Lung (tissue), 12 donors: ENCODE data around the gene FAM117B. TPM values are rescaled to one million over a fixed set of nuclear protein-coding genes. Genes with fewer than 3 reads are reported as not detected.

Source experiments
- ATAC-seq: fragments of 200-7000 bp; cut with Tn5 transposase; one replicate; pipeline ENCODE4 v1.9.1; 2020; ENCODE audit warnings: moderate number of reproducible peaks; ENCODE audit not compliant: insufficient read depth, low FRiP score
- DNase-seq, 3 donors: peaks; one replicate each; pipeline ENCODE4 v3.0.0-alpha.2; 2013 to 2017
- H3K27ac ChIP-seq, 2 donors: one replicate each; pipeline ENCODE4 v1.5.1; 2013; ENCODE audit warnings: mild to moderate bottlenecking in 2 of 2, moderate library complexity in 2 of 2, control low read depth in 1 of 2, inconsistent platforms in 1 of 2, low read depth in 1 of 2, low read length in 1 of 2
- H3K27me3 ChIP-seq, 3 donors: one replicate each; pipeline ENCODE4 v1.5.1; 2013; ENCODE audit warnings: low read length in 2 of 3; ENCODE audit not compliant: control insufficient read depth in 3 of 3, insufficient read depth in 3 of 3
- H3K36me3 ChIP-seq, 4 donors: one replicate each; pipeline ENCODE4 v1.5.1; 2013; ENCODE audit warnings: low read length in 4 of 4, mild to moderate bottlenecking in 1 of 4, moderate library complexity in 1 of 4; ENCODE audit not compliant: control insufficient read depth in 4 of 4, insufficient read depth in 4 of 4
- H3K4me1 ChIP-seq, 5 donors: one replicate each; pipeline ENCODE4 v1.5.1; 2013; ENCODE audit warnings: low read length in 5 of 5, mild to moderate bottlenecking in 2 of 5, moderate library complexity in 1 of 5; ENCODE audit not compliant: control insufficient read depth in 5 of 5, insufficient read depth in 5 of 5
- H3K4me3 ChIP-seq: one replicate; pipeline ENCODE4 v1.5.1; 2013; ENCODE audit warnings: mild to moderate bottlenecking, control low read depth, moderate library complexity
- H3K9ac ChIP-seq, 2 donors: one replicate each; pipeline ENCODE4 v1.5.1; 2013; ENCODE audit warnings: low read length in 2 of 2, control low read depth in 1 of 2; ENCODE audit not compliant: insufficient read depth in 1 of 2
- H3K9me3 ChIP-seq, 4 donors: one replicate each; pipeline ENCODE4 v1.5.1; 2013; ENCODE audit warnings: low read length in 3 of 4, mild to moderate bottlenecking in 1 of 4, moderate library complexity in 1 of 4; ENCODE audit not compliant: control insufficient read depth in 4 of 4, insufficient read depth in 3 of 4
- CTCF ChIP-seq: IDR thresholded peaks from 2 replicates; pipeline ENCODE4 v1.5.1; 2012; ENCODE audit warnings: mild to moderate bottlenecking; ENCODE audit errors: control extremely low read depth, extremely low read depth
- WGBS, 2 donors: extraction: QIAGEN DNeasy Blood & Tissue Kit; methylation state at CpG; one replicate each; pipeline ENCODE4 v1.1.7; 2013; 5-methylcytosine and 5-hydroxymethylcytosine counted together
- polyA plus RNA-seq, 2 donors: library from polyadenylated mRNA; stranded (reverse); fragments of 200-250 nt; gene quantifications; one replicate each; pipeline ENCODE4 v1.2.1, GENCODE V29; 2013
- total RNA-seq, 2 donors: library from RNA; depleted of rRNA in 1 of 2; stranded (reverse); fragments of >200 nt in 1 of 2; gene quantifications; one replicate each; pipeline ENCODE4 v1.2.1, GENCODE V29; 2014 to 2021
- donor health status: control.
- donor health status: control.
- donor health status: Bipolar disorder and iron deficiency.
- donor health status: healthy.
- donor health status: DM: yes; HTN: yes; CAD: no.

Gene FAM117B
- total and polyA plus RNA-seq, 4 donors: 1.4 to 19.9 (median 4.5) TPM

GRCh38 chr2:202778217-202778616 lies 143.4 kb downstream of the FAM117B start:
- H3K36me3 ChIP-seq: peaks cover 2 to 20% (median 6%) of the 10 kb centered on the region in 4 donors
- peaks cover 0 to 2% (median 0%) of the 10 kb centered on the region in 5 donors for H3K4me1 ChIP-seq
- 67 to 72% methylated on average over 2 of the region's 2 CpGs for WGBS, 2 donors

DNA sequence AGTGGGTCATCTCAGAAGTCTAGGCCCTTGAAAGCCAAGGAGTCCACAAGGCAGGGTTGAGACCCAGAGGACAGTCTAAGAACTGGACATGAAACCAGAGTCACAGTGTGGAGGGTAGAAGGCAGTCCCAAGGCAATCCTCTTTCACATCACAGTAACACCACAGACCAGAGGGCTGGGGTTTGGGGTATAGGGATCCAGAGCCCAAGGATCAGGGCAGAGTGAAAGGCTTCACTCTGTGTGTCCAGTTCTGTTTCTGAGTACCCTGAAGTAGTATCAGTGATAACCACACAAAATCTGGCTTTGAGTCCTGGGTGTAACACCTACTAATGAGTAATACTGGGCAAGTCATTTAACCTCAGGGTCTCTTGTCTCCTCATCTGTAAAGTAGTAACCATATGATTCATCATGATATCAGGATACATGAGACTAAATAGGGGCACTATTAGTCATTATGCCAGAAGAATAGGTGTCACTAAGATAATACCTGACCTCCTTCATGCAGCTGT lies 145.8 kb downstream of the FAM117B start:
- Histone ChIP-seq H3K27ac (no peak overlapping the region), H3K9ac (no peak overlapping the region), H3K4me1 (peaks cover 0 to 4% (median 0%) of the 10 kb centered on the region in 5 donors), H3K9me3 (no peaks in the 10 kb centered on the region), H3K4me3 (no peak overlapping the region), H3K36me3 (peaks cover 1 to 22% (median 6%) of the 10 kb centered on the region in 4 donors), H3K27me3 (no peaks in the 10 kb centered on the region)
- ATAC-seq (no peak), DNase-seq (no peak)
- no peak for TF ChIP-seq CTCF

More at GRCh38 chr2:202778217-202778616, 143.4 kb downstream of the FAM117B start:
- Histone ChIP-seq H3K9ac (no peak overlapping the region), H3K27ac (no peak overlapping the region), H3K27me3 (no peaks in the 10 kb centered on the region), H3K9me3 (no peaks in the 10 kb centered on the region), H3K4me3 (no peak overlapping the region)
- TF ChIP-seq CTCF: no peak
- ATAC-seq: no peak
- DNase-seq: no peak

DNA sequence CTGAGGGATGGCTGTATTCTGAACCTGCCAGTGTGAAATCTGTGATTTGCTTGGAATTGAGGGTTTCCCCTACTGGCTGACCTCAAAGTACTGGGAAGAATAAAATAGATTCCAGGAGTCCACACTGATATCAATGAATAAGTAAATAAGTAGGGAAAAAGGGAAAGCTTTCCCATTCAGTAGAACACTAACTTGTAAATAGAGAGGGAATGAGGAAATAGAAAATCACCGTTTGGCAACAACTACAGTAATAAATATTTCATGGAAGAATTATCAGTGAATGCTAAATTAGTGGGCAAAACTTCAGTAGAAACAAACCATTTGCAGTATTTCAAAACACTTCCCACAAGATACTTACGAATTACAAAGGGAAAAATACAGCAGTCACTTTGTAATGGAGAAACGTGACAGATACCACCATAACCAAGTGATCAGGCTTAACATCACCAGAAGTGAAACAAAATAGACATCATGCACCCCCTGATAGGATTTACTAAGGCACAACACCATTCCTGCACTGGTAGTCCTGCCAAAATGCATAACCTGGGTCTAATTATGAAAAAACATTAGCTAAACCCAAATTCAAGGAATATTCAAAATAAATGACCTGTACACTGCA lies 148.3 kb downstream of the FAM117B start:
- DNase-seq: peak in 2 of 3 donors; percentile 56 to 80
- no peak overlapping the region for H3K9ac ChIP-seq
- no peaks in the 10 kb centered on the region for H3K9me3 ChIP-seq
- no peak overlapping the region for H3K4me3 ChIP-seq
- H3K27me3 ChIP-seq: no peaks in the 10 kb centered on the region
- ATAC-seq: no peak
- WGBS, 2 donors: 78 to 79% methylated on average over 3 of the region's 3 CpGs
- peaks cover 3 to 31% (median 8%) of the 10 kb centered on the region in 4 donors for H3K36me3 ChIP-seq
- peaks cover 0 to 4% (median 0%) of the 10 kb centered on the region in 5 donors for H3K4me1 ChIP-seq
- H3K27ac ChIP-seq: no peak overlapping the region
- no peak for TF ChIP-seq CTCF

DNA sequence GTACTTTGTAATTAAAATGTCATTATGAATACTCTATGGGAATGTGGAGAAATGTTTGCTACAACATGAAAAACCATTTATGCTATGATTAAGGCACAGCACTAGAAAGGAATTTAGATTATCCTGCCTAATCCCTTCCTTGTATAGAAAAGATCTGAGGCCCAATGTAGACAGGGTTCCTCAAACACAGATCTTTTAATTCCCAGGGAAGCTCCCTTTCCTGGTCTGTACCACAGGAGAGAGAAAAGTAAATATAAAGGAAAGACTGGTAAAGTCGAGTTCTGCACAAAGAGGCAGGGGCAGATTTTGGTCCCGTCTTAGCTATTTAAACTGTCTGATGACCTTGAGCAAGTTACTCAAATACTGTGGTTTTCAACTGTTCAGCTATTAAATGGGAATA lies 152.1 kb downstream of the FAM117B start:
- no peak for ATAC-seq
- no peak overlapping the region for H3K27ac ChIP-seq
- no peaks in the 10 kb centered on the region for H3K9me3 ChIP-seq
- peaks cover 0 to 4% (median 0%) of the 10 kb centered on the region in 5 donors for H3K4me1 ChIP-seq
- no peak for DNase-seq
- peaks cover 3 to 16% (median 10%) of the 10 kb centered on the region in 4 donors for H3K36me3 ChIP-seq
- no peak overlapping the region for H3K4me3 ChIP-seq
- TF ChIP-seq CTCF: no peak
- WGBS, 2 donors: 86 to 94% methylated on average over 2 of the region's 2 CpGs
- H3K27me3 ChIP-seq: no peaks in the 10 kb centered on the region
- H3K9ac ChIP-seq: no peak overlapping the region
